Adrenal gland (tissue), 12 donors: Measurements from ENCODE around the gene SSH2. TPM values are rescaled to one million over a fixed set of nuclear protein-coding genes. Genes with fewer than 3 reads are reported as not detected.

Experiments used
- DNase-seq, 7 donors: peaks; one replicate each; pipeline ENCODE4 v3.0.0-alpha.2; 2019 to 2020
- H3K27ac ChIP-seq, 5 donors: fragments of 200-600 bp; sonication (generic) in 4 of 5; 1 replicate in 3 of 5; 2 replicates in 2 of 5; pipeline versions ENCODE4 v1.5.1 to v1.8.0; 2016 to 2020; ENCODE audit warnings: mild to moderate bottlenecking in 1 of 5
- H3K27me3 ChIP-seq: fragments of 200-600 bp; 2 replicates; pipeline ENCODE4 v1.8.0; 2021
- H3K36me3 ChIP-seq, 2 donors: fragments of 200-600 bp; replicated peaks in 1 of 2; 1 replicate in 1 of 2; 2 replicates in 1 of 2; pipeline versions ENCODE4 v1.5.1 to v1.8.0; 2018 to 2022
- H3K4me1 ChIP-seq, 2 donors: fragments of 200-600 bp; replicated peaks in 1 of 2; 1 replicate in 1 of 2; 2 replicates in 1 of 2; pipeline versions ENCODE4 v1.5.1 to v1.8.0; 2018 to 2021
- H3K4me3 ChIP-seq, 4 donors: fragments of 200-600 bp; sonication (generic) in 3 of 4; one replicate each; pipeline ENCODE4 v1.5.1; 2016 to 2018
- H3K9me3 ChIP-seq, 3 donors: fragments of 200-600 bp; sonication (generic) in 1 of 3; replicated peaks in 1 of 3; 1 replicate in 2 of 3; 2 replicates in 1 of 3; pipeline versions ENCODE4 v1.5.1 to v1.8.0; 2016 to 2021
- POLR2A ChIP-seq, 2 donors: fragments of 450-650 bp; IDR thresholded peaks; one replicate each; pipeline ENCODE4 v1.6.1; 2017; ENCODE audit warnings: antibody characterized with exemption in 2 of 2, mild to moderate bottlenecking in 2 of 2, moderate library complexity in 1 of 2
- WGBS, 4 donors: extraction: QIAGEN DNeasy Blood & Tissue Kit in 2 of 4; methylation state at CpG; one replicate each; pipeline versions ENCODE4 v1.1.5 to v1.1.7; 2013 to 2017; 5-methylcytosine and 5-hydroxymethylcytosine counted together
- intact Hi-C, 2 donors: fragments of 100-400 bp; cut with DNase I; formaldehyde crosslinking; loops; one replicate each; pipeline versions ENCODE4 v1.14.1 to v1.15.0; 2022 to 2023
- polyA plus RNA-seq, 3 donors: library from polyadenylated mRNA; stranded (reverse); fragments of 200-250 nt in 2 of 3; fragments of 350-450 nt in 1 of 3; fragmentation: Illumina TruSeq in 1 of 3; extraction: RNeasy Lipid Tissue Mini Kit (QIAGEN cat#74804) in 1 of 3; gene quantifications; one replicate each; pipeline ENCODE4 v1.2.3, GENCODE V29; 2013 to 2014
- total RNA-seq, 9 donors: library from RNA; depleted of rRNA in 4 of 9; stranded (reverse); fragments of >200 nt in 4 of 9; fragments of 120-200 nt in 1 of 9; fragmentation: NEBNext Ultra II Directional in 1 of 9; extraction: Animal tissue kit (Norgen Biotek cat#: 25700) in 1 of 9; gene quantifications; one replicate each; pipeline versions ENCODE4 v1.1.0 to v1.2.4, GENCODE V29; 2013 to 2023
- TF ChIP-seq, protein P1 (sequence below), 6 experiments: fragments of 450-650 bp in 4 of 6; fragments of 200-600 bp in 2 of 6; sonication (generic) in 1 of 6; IDR thresholded peaks; 1 replicate in 5 of 6; 2 replicates in 1 of 6; pipeline versions ENCODE4 v1.5.1 to v1.8.0; 2016 to 2021; ENCODE audit warnings: antibody characterized with exemption in 6 of 6, mild to moderate bottlenecking in 2 of 6, moderate library complexity in 1 of 6
- donor health status: healthy with polysubstance abuse.
- donor health status: Bipolar disorder and iron deficiency.
- donor health status: DM: yes; HTN: yes; CAD: no.
- donor health status: DM: no; HTN: no; CAD: no.
- donor health status: DM: no; HTN: no; CAD: no.
- donor health status: DM: yes; HTN: yes; CAD: no.

Gene SSH2
- total and polyA plus RNA-seq, 12 donors, result 7.6 to 35.8 (median 20.8) TPM

DNA sequence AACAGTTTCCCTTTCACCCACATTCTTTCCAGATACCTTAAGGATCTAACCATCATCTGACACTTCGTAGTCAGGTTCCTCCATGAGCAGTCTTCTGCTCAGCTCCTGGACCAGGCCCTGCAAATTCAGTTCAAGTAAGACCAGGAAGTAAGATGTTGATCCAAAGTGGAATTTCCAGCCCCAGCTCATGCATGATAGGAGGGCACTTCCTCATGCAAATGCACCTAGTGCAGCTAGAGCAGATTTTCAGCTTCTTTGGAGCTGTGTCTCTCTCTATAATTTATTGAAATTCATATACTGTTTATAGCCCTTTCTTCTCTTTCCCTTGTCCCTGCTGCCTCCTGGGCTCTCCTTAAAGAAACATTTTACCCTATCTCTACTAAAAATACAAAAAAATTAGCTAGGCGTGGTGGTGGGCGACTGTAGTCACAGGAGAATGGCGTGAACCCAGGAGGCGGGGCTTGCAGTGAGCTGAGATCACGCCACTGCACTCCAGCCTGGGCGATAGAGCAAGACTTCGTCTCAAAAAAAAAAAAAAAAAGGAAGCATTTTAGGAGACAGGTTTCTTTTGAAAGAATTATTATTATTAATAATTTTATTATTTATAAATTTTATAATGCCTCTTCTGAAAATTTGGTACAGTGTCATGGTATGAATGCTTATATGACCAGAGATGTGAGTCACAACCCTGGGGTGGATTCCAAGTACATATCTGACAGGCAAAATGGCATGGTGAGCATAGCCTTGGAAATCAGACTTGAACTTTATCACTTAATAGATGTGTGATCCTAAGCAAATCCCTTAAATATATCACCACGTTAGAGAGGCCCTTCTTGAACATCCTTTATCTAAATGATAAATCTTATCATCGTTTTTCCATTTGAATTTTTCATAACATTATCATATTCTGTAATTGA, 94.3 kb downstream of the SSH2 start:
- H3K9me3 ChIP-seq, result no peaks in the 10 kb centered on the region
- H3K27ac ChIP-seq, result peak overlapping the region in 1 of 5 donors; percentile 22
- TF ChIP-seq, protein P1, sequence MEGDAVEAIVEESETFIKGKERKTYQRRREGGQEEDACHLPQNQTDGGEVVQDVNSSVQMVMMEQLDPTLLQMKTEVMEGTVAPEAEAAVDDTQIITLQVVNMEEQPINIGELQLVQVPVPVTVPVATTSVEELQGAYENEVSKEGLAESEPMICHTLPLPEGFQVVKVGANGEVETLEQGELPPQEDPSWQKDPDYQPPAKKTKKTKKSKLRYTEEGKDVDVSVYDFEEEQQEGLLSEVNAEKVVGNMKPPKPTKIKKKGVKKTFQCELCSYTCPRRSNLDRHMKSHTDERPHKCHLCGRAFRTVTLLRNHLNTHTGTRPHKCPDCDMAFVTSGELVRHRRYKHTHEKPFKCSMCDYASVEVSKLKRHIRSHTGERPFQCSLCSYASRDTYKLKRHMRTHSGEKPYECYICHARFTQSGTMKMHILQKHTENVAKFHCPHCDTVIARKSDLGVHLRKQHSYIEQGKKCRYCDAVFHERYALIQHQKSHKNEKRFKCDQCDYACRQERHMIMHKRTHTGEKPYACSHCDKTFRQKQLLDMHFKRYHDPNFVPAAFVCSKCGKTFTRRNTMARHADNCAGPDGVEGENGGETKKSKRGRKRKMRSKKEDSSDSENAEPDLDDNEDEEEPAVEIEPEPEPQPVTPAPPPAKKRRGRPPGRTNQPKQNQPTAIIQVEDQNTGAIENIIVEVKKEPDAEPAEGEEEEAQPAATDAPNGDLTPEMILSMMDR (IDR thresholded peaks at IDR 0.05), result no peak
- WGBS, 4 donors, result 78 to 83% (median 82%) methylated on average over 10 of the region's 10 CpGs
- peak in 3 of 7 donors; percentile 21 to 45 (median 43) for DNase-seq
- H3K27me3 ChIP-seq, result no peaks in the 10 kb centered on the region
- peaks cover 0 to 15% of the 10 kb centered on the region in 2 donors for H3K4me1 ChIP-seq
- intact Hi-C loops, result no loop called here
- no peaks in the 10 kb centered on the region for H3K36me3 ChIP-seq
- H3K4me3 ChIP-seq, result no peak overlapping the region

DNA sequence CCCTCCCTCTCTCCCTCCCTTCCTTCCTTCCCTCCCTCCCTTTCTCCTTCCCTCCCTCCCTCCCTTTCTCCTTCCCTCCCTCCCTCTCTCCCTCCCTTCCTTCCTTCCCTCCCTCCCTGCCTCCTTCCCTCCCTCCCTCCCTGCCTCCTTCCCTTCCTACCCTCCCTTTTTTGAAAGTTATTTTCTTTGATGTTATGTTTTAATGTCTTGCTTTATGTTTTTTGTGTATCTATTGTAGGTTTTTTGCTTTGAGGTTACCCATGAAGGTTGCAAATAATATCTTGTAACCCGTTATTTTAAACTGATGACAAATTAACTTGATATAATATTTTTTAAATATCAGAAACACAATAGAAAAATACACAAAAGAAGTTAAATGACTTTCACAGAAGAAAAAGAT, 96.2 kb downstream of the SSH2 start:
- no peak for TF ChIP-seq POLR2A (IDR thresholded peaks at IDR 0.05)
- TF ChIP-seq, protein P1 (IDR thresholded peaks at IDR 0.05), result no peak
- intact Hi-C loops, result no loop called here
- WGBS, 4 donors, result 69 to 88% (median 84%) methylated on average over 1 of the region's 1 CpG
- no peak for DNase-seq
- Histone ChIP-seq H3K4me1 (peaks cover 0 to 15% of the 10 kb centered on the region in 2 donors), H3K27me3 (no peaks in the 10 kb centered on the region), H3K36me3 (no peaks in the 10 kb centered on the region), H3K9me3 (no peaks in the 10 kb centered on the region), H3K4me3 (no peak overlapping the region), H3K27ac (no peak overlapping the region)

DNA sequence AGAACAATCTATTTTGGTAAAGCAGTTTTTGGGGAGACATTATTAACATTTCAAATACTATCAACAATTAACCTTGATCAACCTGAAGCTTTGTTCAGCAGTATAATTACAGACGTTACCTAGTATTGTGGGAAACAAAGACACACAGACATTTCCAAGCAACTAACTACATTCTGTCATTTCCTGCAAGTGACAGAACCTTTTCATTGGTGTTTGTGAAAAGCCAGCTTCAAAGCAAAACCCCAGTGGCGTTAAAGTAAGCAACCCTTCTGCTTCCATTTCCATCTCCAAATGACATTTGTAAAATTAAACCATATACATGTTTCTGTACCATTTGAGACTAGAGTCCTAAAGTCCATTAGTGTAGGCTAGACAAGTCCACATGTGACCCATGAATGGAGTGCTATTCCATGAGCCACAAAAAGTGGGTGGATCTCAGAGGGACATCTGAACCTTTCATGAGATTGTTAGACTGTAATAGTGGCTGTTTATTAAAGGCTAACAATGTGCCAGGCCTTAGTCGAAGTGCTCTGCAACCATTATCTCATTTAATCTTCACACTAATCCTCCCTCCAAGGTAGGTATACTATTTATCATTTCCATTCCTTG, 101.2 kb downstream of the SSH2 start:
- Histone ChIP-seq H3K27ac (no peak overlapping the region), H3K36me3 (no peaks in the 10 kb centered on the region), H3K4me3 (no peak overlapping the region), H3K27me3 (no peaks in the 10 kb centered on the region), H3K9me3 (no peaks in the 10 kb centered on the region), H3K4me1 (no peaks in the 10 kb centered on the region)
- intact Hi-C loops, result no loop called here
- WGBS, 4 donors, result 84 to 97% (median 92%) methylated on average over 3 of the region's 3 CpGs
- DNase-seq, result no peak
- no peak for TF ChIP-seq POLR2A (IDR thresholded peaks at IDR 0.05)
- TF ChIP-seq, protein P1 (IDR thresholded peaks at IDR 0.05), result no peak

DNA sequence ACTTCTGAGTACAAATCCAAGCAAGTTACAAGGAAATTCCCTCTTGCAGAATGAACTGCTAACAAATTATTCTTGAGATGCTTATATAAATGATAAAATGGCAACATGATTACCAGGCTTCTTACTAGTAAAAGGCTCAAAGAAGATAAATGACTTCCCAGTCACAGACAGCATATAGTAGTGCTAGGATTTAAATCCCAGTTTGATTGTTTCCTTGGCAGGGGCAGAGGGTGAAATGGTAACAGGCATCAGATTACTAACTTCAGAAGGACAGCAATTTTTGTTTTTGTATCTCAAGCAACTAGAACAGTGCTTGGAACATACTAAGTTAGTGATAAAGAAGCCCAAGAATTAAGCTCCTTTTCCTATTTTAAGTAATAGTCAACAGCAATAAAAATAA, 102.8 kb downstream of the SSH2 start:
- TF ChIP-seq, protein P1 (IDR thresholded peaks at IDR 0.05), result no peak
- no peak for TF ChIP-seq POLR2A (IDR thresholded peaks at IDR 0.05)
- Histone ChIP-seq H3K36me3 (no peaks in the 10 kb centered on the region), H3K27ac (no peak overlapping the region), H3K4me1 (no peaks in the 10 kb centered on the region), H3K4me3 (no peak overlapping the region), H3K27me3 (no peaks in the 10 kb centered on the region), H3K9me3 (no peaks in the 10 kb centered on the region)
- DNase-seq, result no peak
- intact Hi-C loops, result no loop called here
